SK-N-SH treated with all-trans-retinoic acid at 6 μM for 48 hours (cell line): ENCODE measurements around the gene LEFTY1.

Experiments used
- BACH2 ChIP-seq: fragments of 250-450 bp; sonication (Bioruptor Pico); IDR thresholded peaks from 2 replicates; pipeline ENCODE4 v1.9.0; 2021; ENCODE audit warnings: mild to moderate bottlenecking, borderline replicate concordance
- SNAI2 ChIP-seq: fragments of 250-450 bp; sonication (Bioruptor Pico); IDR thresholded peaks from 2 replicates; pipeline ENCODE4 v1.5.0; 2020; ENCODE audit warnings: mild to moderate bottlenecking, moderate library complexity
- ZFP30 ChIP-seq: fragments of 450-650 bp; formaldehyde crosslinking; IDR thresholded peaks from 2 replicates; pipeline ENCODE4 v1.5.0; 2022; ENCODE audit warnings: mild to moderate bottlenecking, moderate library complexity
- TF ChIP-seq, protein P1 (sequence below): fragments of 250-450 bp; sonication (Bioruptor Pico); IDR thresholded peaks from 2 replicates; pipeline ENCODE4 v1.8.0; 2020; ENCODE audit warnings: mild to moderate bottlenecking, moderate library complexity, borderline replicate concordance
- TF ChIP-seq, protein P2 (sequence below): fragments of 250-450 bp; sonication (Bioruptor Pico); IDR thresholded peaks from 2 replicates; pipeline ENCODE4 v1.5.0; 2020; ENCODE audit warnings: mild to moderate bottlenecking, moderate library complexity
- TF ChIP-seq, protein P3 (sequence below): fragments of 250-450 bp; sonication (Bioruptor Pico); IDR thresholded peaks from 2 replicates; pipeline ENCODE4 v1.5.1; 2020; ENCODE audit warnings: low read depth, mild to moderate bottlenecking, moderate library complexity

DNA sequence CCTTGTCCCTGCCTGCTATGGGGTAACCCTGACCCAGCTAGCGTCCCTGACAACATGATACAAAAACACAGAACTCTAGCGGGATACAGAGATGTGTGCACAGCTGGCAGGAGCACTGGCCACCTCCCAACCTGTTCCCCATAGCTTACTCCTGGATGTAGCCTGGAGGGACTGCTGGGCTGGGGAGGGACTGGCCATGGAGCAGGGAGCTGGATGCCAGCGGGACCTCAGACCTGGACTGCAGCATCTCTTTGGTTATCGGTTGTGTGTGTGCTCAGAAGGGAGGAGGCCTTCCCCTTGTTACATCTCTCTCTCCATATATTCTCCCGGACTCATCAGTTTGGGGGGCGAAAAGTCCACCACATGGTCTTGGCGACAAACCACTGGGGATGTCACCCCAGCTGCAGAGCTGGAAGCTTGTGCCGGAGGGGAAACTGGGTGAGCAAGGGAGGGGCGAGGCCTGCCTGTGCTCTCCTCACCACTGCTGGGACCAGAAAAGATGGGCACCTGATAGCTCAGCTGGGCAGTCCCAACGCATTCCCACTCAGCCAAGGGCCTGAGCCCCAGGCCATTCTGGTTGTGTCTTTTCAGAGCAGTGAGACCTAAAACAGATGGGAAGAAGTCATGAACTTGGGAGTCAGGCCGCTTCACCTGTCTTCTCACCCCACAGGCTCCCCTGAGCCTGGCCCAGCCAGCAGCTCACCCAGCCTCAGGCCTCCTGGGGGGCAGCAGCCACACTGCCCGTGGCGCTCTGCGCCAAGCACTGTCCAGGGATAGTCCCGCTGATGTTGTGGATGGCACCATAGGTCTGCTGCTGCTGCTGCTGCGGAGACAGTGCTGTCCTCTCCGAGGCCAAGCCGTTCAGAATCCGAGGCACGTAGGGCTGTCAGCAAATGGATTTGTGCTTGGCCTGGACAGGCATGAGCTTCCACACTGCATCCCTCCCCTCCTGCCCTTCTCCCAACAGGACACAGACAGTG is 42.3 kb downstream of the LEFTY1 start:
- TF ChIP-seq, protein P1, sequence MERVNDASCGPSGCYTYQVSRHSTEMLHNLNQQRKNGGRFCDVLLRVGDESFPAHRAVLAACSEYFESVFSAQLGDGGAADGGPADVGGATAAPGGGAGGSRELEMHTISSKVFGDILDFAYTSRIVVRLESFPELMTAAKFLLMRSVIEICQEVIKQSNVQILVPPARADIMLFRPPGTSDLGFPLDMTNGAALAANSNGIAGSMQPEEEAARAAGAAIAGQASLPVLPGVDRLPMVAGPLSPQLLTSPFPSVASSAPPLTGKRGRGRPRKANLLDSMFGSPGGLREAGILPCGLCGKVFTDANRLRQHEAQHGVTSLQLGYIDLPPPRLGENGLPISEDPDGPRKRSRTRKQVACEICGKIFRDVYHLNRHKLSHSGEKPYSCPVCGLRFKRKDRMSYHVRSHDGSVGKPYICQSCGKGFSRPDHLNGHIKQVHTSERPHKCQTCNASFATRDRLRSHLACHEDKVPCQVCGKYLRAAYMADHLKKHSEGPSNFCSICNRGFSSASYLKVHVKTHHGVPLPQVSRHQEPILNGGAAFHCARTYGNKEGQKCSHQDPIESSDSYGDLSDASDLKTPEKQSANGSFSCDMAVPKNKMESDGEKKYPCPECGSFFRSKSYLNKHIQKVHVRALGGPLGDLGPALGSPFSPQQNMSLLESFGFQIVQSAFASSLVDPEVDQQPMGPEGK (CRISPR knock-in tag) = no peak
- TF ChIP-seq, protein P2, sequence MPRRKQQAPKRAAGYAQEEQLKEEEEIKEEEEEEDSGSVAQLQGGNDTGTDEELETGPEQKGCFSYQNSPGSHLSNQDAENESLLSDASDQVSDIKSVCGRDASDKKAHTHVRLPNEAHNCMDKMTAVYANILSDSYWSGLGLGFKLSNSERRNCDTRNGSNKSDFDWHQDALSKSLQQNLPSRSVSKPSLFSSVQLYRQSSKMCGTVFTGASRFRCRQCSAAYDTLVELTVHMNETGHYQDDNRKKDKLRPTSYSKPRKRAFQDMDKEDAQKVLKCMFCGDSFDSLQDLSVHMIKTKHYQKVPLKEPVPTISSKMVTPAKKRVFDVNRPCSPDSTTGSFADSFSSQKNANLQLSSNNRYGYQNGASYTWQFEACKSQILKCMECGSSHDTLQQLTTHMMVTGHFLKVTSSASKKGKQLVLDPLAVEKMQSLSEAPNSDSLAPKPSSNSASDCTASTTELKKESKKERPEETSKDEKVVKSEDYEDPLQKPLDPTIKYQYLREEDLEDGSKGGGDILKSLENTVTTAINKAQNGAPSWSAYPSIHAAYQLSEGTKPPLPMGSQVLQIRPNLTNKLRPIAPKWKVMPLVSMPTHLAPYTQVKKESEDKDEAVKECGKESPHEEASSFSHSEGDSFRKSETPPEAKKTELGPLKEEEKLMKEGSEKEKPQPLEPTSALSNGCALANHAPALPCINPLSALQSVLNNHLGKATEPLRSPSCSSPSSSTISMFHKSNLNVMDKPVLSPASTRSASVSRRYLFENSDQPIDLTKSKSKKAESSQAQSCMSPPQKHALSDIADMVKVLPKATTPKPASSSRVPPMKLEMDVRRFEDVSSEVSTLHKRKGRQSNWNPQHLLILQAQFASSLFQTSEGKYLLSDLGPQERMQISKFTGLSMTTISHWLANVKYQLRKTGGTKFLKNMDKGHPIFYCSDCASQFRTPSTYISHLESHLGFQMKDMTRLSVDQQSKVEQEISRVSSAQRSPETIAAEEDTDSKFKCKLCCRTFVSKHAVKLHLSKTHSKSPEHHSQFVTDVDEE (CRISPR knock-in tag) = no peak
- TF ChIP-seq, protein P3, sequence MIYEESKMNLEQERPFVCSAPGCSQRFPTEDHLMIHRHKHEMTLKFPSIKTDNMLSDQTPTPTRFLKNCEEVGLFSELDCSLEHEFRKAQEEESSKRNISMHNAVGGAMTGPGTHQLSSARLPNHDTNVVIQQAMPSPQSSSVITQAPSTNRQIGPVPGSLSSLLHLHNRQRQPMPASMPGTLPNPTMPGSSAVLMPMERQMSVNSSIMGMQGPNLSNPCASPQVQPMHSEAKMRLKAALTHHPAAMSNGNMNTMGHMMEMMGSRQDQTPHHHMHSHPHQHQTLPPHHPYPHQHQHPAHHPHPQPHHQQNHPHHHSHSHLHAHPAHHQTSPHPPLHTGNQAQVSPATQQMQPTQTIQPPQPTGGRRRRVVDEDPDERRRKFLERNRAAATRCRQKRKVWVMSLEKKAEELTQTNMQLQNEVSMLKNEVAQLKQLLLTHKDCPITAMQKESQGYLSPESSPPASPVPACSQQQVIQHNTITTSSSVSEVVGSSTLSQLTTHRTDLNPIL (CRISPR knock-in tag) = no peak
- no peak for TF ChIP-seq ZFP30 (CRISPR knock-in tag)
- TF ChIP-seq BACH2 = no peak
- no peak for TF ChIP-seq SNAI2 (CRISPR knock-in tag)
